ENCODE data around the gene ZNF606.
A peak's percentile ranks its signal among the peaks of the same experiment; 100 is the strongest.
"Not testable (repeated sequence)": the region's sequence is repeated elsewhere in the genome, so short reads cannot be mapped to it uniquely, and the experiment has no call there.

Gene ZNF606

DNA sequence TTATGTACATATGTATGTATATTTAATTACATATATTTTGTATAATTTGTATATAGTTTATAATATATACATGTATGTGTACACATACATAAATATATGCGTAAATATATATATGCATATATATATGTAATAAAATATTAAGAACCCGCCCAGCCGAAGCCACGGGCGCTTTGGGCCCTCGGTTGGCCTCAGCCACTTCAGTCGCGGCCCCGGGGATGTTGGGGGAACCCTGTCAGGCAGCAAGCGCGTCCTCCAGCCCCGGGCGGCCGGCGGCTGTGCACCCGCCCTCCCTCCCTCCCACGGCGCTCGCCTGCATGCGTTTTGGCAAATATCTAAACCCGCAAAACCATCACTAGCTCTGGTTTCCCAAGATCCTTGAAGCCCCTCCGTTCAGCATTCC is 7.9 kb upstream of the ZNF606 start:
- no peak for DNase-seq (ENCODE audit: low read depth in 2 of 2)

DNA sequence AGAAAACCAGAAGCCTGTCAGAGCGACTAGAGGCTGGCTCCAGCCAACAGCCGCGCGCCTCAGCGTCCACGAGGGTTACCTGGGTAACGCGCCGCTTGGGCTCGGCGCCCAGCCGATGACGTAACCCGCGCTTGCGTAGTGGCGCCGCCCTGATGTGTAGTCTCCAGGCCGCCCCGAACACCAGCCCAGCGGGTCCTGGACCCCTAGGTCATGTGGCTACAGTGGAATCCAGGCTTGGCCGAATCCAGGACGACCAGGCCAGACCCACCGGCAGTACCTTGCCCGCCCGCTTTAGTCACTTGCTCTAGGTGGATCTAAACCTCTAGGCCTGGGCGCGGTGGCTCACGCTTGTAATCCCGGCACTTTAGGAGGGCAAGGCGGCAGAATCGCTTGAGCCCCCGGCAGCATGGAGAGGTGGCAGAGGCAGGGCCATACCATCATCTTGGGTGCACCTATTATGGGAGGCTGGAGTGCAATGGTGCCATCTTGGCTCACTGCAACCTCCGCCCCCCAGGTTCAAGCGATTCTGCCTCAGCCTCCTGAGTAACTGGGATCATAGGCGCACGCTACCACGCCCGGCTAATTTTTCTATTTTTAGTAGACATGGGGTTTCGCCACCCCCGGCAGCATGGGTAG is 7.2 kb upstream of the ZNF606 start:
- peak; percentile 18 to 28 for DNase-seq (ENCODE audit: low read depth in 2 of 2)

GRCh38 chr19:58009301-58009665 is 6.7 kb upstream of the ZNF606 start:
- no peak for DNase-seq (ENCODE audit: low read depth in 2 of 2)

- DNase-seq (ENCODE audit: low read depth in 2 of 2), result not testable (repeated sequence)
Observed at GRCh38 chr19:58008877-58009276, 6.3 kb upstream of the ZNF606 start.

DNA sequence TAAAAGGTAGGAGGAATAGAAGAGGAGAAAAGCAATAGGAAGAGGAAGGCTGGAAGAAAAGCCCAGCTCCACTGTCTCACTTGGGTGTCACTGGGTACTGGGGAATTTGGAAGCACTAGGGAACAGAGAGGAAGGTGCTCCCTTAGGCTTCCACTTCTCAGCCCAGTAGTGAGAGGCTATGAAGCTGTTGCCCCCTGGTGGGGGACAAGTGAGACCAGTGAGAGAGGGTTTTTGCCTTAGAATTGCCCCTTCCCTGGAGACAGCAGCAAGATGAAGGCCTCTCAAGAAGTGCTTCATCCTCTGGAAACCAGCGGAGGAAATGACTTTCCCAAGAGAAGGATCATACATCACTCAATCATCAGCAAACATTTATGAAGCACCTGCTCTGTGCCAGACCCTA is 4.7 kb upstream of the ZNF606 start:
- no peak for DNase-seq (ENCODE audit: low read depth in 2 of 2)

GRCh38 chr19:58003174-58003828 is 681 bp upstream of the ZNF606 start:
- DNase-seq (ENCODE audit: low read depth in 2 of 2), result no peak

- no peak for DNase-seq (ENCODE audit: low read depth in 2 of 2)
Observed at GRCh38 chr19:58001895-58002369, 688 bp downstream of the ZNF606 start.

DNA sequence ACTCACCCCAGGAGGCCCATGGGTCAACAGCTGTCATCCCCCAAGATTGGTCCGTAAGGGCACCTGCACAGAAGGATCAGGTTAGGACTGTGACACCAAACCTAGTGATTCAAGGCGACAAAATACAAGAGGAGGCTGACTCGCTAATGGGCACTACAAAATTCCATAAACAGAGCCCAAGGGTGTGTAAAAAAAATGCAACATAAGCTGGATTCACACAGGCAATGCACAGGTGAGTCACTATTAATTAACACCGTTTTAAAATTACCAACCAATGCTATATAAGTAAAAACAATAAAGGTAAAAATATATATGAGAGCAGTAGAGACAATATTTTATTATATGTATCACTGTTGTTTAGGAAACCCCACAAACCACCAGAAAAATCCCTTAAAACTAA is 1.9 kb downstream of the ZNF606 start:
- no peak for DNase-seq (ENCODE audit: low read depth in 2 of 2)

DNA sequence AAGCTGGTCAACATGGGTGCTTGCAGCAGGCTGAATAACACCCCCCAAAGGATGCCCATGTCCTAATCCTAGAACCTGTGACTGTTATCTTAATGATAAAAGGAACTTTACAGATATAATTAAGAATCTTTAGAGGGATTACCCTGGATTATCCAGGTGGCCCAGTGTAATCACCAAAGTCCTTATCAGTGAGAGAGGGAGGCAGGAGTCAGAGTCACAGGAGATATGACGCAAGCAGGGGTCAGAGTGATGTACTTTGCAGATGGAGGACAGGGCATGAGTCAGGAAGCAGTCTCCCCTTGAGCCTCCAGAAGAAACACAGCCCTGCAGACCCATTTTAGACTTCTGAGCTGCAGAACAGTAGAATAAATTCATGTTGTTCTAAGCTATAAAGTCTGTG is 9.8 kb downstream of the ZNF606 start:
- DNase-seq (ENCODE audit: low read depth in 2 of 2), result no peak

GRCh38 chr19:57978586-57979289 is 23.9 kb downstream of the ZNF606 start:
- DNase-seq (ENCODE audit: low read depth in 2 of 2), result no peak

GRCh38 chr19:57974434-57974833 is 28.2 kb downstream of the ZNF606 start, which contains the start of gene C19orf18:
C19orf18 (minus strand) TSS chr19:57974534; CDS start chr19:57974432, 102 bp downstream.
- DNase-seq (ENCODE audit: low read depth in 2 of 2), result no peak

DNA sequence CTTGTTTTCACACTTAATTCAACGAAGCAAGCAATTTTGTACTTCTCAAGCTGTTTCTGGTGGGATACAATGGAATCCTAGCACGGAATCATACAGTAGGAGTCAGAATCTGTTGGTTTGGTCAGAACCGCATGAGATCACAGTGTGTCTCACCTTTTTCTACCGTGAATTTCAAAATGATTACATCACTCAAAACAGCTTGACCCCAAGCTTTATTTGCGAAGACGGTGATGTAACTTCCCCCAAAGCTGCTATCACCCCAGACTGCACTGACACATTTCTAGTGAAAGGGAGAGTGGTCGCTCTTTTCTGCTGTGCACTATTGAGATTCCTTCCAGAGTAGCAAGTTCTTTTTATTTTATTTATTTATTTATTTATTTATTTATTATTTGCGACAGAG is 37.9 kb downstream of the ZNF606 start:
- DNase-seq (ENCODE audit: low read depth in 2 of 2), result no peak

GRCh38 chr19:57961785-57962184 is 40.8 kb downstream of the ZNF606 start:
- no peak for DNase-seq (ENCODE audit: low read depth in 2 of 2)

GRCh38 chr19:57954996-57955395 is 47.6 kb downstream of the ZNF606 start:
- no peak for DNase-seq (ENCODE audit: low read depth in 2 of 2)

DNA sequence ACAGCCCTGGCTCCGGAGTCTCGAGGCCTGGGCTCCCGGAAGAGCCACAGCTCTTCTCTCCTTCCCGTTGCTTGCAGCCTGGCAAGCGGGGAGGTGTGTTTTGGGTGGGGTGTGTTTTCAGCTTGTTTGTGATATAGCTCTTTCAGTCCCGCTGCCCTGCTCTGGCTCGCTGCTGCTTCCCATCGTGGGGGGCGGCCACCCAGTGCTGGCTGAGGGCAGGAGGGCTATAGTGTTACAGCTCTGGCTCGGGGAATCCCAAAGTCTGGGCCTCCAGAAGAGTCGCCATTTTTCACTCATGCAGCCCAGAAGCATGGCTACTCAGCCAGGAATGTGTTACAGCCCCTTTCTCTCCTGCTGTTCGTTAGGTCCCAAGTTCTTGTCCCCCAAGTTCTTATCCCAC is 52.9 kb downstream of the ZNF606 start:
- no peak for DNase-seq (ENCODE audit: low read depth in 2 of 2)

DNA sequence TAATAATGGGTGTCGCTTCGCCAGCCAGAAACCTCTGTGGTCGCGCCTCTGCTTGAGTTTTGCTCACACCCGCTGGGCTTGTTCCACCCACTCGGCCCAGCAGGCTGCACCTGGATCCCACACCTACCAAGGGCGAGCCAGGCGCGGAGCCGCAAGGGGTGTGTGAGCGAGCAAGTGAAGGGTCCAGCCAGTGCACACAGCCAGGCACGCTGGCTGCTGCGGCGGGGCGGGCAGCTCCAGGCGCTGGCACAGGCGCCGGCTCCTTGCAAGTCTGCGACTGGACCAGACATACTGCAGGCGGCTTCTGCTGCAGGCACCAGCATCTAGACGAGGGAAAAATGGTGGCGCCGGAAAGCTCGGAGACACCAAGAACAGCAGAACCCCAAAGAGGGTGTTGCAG is 53.3 kb downstream of the ZNF606 start:
- no peak for DNase-seq (ENCODE audit: low read depth in 2 of 2)

GRCh38 chr19:57947419-57948134 is 55.0 kb downstream of the ZNF606 start, which contains the start of gene ZNF256:
ZNF256 (minus strand) TSS chr19:57947706; CDS start chr19:57947474, 232 bp downstream.
- DNase-seq (ENCODE audit: low read depth in 2 of 2), result peak; percentile 73 to 82

DNA sequence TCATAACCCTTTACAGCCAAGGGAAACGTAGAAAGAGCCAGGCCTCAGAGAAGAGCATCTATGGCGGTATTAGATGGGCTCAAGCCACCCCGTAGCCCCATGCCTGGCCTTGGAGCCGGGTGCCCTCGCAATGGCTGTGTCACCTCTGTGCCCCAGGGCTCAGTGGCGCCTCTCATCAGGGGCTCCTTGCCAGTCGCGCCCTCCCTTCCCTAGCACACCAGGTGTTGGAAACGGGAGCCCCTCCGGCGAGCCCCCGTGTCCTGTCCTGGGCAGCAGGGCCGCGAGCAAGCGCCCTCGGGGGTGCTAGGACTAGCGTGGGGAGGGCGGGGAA is 55.6 kb downstream of the ZNF606 start:
- DNase-seq (ENCODE audit: low read depth in 2 of 2), result no peak

GRCh38 chr19:57946316-57946715 is 56.3 kb downstream of the ZNF606 start:
- no peak for DNase-seq (ENCODE audit: low read depth in 2 of 2)

- DNase-seq (ENCODE audit: low read depth in 2 of 2), result no peak
Observed at GRCh38 chr19:57941593-57941992, 61.0 kb downstream of the ZNF606 start.

DNA sequence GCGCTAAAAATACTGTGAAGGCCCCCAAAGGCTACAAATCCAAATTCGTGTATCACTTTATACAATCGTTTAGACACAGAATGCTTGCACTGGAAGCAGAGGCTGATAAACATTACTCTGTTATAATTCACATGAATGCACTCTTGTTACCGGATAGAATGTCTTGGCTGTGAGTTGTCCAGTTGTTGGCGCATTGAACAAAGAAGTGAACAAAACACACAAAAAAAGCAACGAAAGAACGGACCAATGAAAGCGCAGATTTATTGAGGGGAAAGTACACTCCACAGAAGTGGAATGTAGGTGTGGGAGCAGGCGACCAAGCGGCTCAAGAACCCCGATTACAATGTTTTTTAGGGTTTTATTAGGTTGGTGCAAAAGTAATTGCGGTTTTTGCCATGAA is 66.9 kb downstream of the ZNF606 start:
- DNase-seq (ENCODE audit: low read depth in 2 of 2), result no peak

Measured in activated CD8-positive, alpha-beta memory T cell treated with anti-CD3 and anti-CD28 coated beads for 4 hours (primary cell).